Effector CD4-positive, alpha-beta T cell (primary cell): Measurements from ENCODE around the gene ACACB.

ENCODE experiments used
- DNase-seq: peaks from one replicate; pipeline ENCODE4 v3.0.0-alpha.2; 2020

ACACB gene

DNA sequence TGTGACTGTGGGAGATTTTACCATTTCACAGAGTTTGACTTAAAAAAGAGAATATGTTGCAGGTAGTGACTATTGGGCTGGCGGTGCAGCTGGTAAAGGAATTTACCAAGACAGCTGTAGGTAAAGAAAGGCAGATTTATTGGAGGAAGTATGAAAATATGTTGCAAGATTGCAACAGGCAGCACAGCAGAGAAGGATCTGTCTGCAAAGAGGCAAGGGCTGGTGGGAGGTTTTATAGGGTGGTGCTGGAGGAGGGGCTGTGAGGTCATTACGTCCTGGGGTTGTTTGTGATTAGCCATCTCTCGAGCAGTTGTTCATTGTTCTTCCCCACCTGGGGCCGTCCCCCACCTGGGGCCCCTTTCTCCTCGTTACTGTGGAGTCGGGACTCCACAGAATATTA, 62.1 kb downstream of the ACACB start:
- no peak for DNase-seq

DNA sequence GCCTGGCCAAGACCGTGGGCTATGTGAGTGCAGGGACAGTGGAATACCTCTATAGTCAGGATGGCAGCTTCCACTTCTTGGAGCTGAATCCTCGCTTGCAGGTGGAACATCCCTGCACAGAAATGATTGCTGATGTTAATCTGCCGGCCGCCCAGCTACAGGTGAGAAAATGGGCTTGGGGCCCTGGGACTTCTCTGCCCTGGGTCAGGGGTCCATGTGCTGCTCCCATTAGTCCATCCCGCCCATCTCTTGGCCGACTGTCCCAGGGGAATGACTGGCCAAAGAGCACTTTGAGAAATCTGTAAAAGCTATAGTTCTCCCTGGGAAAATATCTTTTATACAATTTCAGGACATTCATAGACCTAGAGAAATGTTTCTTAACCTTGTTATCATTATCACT, 63.5 kb downstream of the ACACB start:
- no peak for DNase-seq

DNA sequence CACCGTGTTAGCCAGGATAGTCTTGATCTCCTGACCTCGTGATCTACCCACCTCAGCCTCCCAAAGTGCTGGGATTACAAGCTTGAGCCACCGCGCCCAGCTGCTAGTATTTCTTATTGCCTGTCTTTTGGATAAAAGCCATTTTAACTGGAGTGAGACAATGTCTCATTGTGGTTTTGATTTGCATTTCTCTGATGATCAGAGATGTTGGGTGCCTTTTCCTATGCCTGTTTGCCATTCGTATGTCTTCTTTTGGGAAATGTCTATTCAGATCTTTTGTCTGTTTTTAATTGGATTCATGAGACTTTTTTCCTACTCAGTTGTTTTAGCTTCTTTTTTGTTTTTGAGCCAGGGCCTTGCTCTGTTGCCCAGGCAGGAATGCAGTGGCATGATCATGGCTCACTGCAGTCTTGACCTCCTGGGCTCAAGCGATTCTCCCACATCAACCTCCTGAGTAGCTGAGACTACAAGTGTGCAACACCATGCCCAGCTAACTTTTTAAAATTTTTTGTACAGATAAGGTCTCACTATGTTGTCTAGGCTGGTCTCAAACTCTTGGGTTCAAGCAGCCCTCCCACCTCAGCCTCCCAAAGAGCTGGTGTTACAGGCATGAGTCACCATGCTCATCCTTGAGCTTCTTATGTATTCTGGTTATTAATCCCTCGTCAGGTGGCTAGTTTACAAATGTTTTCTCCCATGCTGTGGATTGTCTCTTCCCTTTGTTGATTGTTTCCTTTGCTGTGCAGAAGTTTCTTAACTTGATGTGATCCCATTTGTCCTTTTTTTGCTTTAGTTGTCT, 65.9 kb downstream of the ACACB start:
- DNase-seq, result no peak

DNA sequence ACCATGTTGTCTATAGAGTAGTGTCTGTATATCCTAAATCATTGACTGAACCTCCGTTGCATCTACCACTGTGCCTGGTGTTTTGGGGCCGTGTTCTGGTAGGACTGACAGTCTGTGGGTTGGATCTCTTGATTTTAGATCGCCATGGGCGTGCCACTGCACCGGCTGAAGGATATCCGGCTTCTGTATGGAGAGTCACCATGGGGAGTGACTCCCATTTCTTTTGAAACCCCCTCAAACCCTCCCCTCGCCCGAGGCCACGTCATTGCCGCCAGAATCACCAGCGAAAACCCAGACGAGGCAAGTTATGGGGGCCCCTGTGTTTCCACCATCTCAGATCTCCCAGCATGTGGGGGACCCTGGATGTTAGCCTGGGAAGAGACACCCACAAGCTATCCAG, 69.1 kb downstream of the ACACB start:
- DNase-seq, result no peak

DNA sequence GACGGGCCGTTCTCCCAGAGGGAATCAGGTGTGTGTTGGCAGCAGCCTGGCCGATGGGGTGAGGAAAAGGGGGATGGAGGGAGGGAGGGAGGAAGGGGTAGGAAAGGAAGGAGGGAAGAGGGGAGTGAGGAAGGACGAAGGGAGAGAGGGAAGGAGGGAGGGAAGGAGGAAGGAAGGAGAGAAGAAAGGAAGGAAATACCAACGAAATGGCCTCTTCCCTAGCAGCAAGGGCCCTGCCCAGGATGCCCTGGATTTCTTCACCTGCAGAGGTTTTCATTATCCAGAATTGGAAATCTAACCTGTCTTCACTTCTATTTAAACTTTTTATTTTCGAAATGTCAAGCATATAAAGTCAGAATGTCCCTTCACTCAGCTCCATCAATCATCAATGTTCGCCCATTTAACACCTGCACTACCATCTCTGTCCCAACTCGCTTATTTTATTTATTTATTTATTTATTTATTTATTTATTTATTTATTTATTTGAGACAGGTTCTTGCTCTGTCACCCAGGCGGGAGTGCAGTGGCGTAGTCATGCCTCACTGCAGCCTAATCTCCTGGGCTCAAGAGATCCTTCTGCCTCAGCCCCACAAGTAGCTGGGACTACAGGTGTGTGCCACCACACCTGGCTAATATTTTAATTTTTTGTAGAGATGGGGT, 70.7 kb downstream of the ACACB start:
- no peak for DNase-seq

DNA sequence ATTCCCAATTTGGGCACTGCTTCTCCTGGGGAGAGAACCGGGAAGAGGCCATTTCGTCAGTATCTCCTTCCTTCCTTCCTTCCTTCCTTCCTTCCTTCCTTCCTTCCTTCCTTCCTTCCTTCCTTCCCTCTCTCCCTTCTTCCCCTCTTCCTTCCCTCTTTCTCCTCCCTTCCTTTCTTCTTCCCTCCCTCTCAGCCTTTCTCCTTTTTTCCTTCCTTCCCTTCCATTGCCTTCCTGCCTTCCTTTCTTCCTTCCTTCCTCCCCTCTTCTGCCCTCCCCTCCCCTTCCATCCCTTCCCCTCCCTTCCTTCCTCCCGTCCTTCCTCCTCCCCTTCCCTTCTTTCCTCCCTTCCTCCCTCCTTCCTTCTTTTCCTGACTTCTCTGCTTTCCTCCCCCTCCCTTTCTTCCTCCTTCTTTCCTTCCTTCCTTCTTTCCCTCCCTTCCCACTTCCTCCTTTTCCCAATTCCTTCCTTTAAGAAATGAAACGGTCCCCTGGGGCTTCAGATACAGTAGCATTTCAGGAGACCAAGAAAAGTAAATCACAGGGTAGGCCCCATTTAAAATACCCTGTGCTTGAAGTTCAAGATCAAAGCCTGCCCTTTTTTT, 71.8 kb downstream of the ACACB start:
- DNase-seq, result no peak

DNA sequence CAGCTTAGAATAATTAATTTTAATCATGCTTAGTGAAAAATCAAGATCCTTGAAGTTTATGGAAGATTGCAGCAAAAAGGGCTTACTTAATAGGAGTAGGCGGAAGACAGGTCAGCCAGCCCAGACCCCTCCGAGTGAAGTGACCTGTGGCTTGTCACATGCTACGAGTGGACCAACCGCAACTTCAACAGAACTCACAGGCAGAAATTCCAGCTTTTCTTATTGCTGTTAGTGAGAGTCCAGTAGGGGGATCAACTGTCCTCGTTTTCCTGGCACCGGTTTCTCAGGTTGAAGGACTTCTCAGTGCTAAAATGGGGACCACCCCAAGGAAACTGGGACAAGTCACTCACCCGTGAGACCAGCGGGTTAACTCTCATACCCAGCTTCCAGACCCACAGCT, 72.9 kb downstream of the ACACB start:
- no peak for DNase-seq

DNA sequence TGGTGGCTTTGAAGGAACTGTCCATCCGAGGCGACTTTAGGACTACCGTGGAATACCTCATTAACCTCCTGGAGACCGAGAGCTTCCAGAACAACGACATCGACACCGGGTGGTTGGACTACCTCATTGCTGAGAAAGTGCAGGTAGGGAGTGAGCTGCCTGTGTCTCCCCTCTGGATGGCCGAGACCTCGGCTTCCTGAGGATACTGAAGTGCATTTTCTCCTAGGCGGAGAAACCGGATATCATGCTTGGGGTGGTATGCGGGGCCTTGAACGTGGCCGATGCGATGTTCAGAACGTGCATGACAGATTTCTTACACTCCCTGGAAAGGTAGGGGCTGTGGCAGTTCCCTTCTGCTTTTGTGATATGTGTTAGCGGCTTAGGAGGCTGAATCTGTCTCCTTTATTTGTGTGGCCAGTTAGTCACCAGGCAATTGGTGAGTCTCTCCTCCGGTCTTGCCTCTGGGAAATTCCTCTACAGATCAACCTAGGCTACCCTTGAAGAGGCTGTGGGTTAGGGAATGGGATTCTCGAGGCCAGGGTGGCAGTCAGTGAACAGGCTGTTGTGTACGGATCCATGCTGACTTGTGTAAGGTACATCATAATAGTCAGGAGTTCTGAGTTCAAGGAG, 75.3 kb downstream of the ACACB start:
- DNase-seq, result no peak

DNA sequence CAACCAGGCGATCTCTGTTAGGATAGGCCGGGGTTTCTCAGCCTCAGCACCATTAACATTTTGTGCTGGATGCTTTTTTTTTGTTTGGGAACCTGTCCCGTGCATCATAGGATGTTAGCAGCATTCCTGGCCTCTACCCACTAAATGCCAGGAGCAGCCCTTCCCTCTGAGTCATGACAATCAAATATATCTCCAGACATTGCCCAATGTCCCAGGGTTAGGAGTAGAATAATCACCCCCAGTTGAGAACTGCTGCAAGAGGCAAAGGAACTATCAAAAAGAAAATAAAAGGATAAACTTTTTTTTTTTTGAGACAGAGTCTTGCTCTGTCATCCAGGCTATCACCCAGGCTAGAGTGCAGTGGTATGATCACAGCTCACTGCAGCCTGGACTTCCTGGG, 76.0 kb downstream of the ACACB start:
- DNase-seq, result no peak

DNA sequence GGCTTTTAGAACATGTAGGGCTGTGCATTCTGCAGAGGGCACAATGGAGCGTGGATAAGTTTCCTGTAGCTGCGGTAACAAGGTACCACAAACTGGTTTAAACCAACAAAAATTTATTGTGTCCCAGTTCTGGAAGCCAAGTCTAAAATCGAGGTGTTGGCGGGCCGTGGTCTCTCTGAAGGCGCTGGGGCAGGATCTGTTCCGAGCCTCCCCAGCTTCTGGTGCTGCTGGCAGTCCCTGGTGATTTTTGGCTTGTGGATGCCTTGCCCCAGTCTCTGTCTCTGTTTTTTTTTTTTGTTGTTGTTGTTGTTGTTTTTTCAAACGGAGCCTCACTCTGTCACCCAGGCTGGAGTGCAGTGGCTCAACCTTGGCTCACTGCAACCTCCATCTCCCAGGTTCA, 77.5 kb downstream of the ACACB start:
- DNase-seq, result no peak

DNA sequence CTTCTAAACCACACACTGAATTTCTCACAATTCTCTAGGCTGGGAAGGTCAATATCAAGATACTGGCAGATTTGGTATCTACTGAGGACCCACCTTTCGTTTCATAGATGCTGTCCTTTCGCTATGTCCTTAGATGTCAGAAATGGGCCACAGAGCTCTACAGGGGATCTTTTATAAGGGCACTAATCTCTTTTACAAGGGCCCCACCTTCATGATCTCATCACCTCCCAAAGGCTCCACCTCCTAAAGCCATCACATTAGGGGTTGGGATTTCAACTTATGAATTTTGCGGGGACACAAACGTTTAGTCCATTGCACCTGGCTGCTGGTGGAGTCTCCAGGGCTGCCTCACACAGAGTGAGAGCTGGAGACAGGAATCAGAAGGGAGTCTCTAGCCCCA, 79.9 kb downstream of the ACACB start:
- DNase-seq, result no peak

DNA sequence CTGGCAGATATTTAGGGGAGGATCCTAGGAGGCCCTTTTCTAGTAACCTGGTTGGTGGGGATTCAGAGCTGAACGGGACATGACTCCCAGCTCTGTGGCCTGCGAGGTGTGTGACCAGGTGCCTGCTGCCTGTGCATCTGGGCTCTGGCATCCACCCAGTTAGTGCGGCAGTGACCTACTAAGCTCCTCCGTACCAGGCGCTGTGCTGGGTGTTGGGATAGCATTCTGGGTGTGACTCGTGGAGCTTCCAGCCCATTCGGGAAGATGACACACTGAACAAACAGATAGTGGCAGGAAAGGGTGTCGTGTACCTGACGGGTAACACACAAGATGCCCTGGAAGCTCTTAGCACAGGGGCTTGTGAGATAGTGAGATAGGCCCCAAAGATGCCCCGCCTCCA, 80.9 kb downstream of the ACACB start:
- DNase-seq, result no peak

DNA sequence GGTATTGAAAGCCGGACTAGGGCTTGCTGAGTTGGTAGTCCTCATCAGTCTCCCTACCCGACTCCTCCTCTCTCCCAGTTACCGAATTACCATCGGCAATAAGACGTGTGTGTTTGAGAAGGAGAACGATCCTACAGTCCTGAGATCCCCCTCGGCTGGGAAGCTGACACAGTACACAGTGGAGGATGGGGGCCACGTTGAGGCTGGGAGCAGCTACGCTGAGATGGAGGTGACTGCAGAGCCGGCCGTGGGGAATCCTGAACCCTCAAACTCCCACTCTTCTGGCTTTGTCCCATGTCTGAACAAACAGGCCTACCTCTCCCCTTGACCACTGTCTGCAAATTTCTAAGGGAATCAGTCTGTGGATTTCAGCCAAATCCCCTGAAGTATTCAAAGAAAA, 82.9 kb downstream of the ACACB start:
- DNase-seq, result no peak

DNA sequence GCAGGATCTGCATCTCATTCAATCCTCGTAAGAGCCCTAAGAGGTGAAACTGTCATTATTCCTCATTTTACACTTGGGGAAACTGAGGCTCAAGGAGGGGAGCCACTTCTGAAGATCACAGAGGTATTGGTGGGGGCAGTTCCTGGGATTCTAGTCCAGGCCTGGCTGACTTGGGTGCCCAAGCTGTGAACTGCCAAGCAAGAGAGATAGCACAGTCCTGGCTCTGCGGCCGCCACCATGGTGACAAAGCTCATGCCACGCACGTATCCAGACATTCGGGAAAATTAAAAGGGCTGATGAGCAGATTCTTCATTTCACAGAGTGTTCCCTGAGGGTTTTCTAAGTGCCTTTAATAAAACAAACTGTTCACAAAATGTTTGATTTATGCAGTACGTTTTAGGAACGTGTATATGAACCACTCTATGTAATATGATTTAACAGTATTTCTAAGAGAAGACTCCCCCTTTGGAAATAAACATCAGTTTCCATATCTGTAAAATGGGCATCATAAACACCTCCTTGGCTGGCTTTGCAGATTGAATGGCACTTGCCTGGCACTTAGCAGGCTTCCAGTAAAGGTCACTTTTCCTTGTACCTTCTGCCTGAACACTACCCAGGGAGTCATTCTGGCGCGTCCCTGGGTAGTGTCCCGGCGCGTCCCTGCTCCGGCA, 84.6 kb downstream of the ACACB start:
- no peak for DNase-seq

DNA sequence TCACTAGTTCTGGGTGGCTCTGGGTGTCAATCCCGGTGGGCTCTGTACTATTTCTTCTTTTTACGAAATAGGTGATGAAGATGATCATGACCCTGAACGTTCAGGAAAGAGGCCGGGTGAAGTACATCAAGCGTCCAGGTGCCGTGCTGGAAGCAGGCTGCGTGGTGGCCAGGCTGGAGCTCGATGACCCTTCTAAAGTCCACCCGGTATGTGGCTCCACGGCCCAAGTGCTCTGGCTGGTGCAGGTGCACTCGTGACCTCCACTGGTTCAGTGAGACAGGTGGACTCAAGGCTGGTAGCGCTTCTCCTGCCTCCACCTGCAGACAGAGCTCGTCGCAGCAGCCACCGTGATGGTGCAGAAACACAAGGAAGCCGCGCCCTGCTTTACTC, 85.1 kb downstream of the ACACB start:
- DNase-seq, result no peak

DNA sequence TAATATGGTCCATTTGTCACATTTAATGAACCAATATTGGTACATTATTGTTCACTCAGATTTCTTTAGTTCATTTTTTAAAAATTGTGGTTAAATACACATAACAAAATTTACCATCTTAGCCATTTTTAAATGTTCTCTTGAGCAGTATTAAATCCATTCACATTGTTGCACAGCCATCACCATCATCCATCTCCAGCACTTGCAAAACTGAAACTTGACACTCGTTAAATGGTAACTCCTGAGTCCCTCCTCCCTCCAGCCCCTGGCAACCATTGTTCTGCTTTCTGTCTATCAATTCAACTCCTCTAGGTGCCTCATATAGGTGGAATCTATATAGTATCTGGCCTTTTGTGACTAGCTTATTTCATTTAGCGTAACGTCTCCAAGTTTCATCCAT, 86.4 kb downstream of the ACACB start:
- DNase-seq, result no peak

DNA sequence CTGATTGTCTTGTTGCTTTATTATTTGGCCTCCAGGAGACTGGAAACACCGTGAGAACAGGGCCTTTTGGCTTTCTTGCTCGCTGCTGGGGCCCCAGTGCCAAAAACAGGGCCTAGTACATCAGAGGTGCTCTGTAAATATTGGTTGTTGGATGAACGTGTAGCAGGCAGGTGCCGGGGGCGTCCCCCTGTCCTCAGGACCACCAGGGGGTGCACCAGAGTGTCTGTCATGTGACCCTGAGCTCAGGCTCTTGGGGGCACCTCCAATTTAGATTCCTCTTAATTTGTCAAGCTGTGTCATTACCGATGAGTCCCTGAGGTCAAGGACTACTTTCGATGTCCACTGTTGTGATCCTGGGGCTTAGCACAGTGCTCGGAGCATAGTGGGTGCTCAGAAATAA, 87.1 kb downstream of the ACACB start:
- DNase-seq, result no peak

DNA sequence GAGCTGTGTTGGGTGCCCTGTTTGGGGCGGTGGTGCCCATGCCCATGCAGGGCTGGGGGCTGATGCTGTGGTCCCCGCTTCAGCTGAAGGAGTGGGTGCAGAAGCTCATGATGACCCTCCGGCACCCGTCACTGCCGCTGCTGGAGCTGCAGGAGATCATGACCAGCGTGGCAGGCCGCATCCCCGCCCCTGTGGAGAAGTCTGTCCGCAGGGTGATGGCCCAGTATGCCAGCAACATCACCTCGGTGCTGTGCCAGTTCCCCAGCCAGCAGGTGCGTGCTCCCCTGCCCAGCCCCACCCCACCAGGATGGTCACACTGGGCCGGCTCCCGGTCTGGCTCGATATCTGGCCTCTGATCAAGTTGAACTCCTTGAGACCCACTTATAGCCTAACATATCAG, 92.7 kb downstream of the ACACB start:
- no peak for DNase-seq

DNA sequence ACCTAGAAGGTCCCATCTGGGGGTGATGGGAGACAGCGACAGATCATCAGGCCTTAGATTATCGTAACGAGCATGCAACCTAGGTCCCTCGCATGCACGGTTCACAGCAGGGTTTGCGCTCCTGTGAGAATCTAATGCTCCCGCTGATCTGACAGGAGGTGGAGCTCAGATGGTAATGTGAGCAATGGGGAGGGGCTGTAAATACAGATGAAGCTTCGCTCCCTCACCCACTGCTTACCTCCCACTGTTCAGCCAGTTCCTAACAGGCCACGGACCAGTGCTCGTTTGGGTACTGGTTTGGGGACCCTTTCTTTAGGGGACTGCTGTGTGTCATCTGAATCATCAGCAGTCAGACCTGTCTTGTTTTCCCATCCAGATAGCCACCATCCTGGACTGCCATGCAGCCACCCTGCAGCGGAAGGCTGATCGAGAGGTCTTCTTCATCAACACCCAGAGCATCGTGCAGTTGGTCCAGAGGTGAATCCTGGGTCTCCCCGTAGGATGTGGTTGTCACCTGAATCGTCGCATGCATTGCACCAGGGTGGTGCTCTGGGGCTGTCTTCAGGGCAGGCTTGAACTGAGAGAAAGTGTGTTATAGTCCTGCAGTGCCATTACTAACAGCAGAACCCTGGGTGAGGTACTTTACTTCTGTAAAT, 96.2 kb downstream of the ACACB start:
- no peak for DNase-seq

DNA sequence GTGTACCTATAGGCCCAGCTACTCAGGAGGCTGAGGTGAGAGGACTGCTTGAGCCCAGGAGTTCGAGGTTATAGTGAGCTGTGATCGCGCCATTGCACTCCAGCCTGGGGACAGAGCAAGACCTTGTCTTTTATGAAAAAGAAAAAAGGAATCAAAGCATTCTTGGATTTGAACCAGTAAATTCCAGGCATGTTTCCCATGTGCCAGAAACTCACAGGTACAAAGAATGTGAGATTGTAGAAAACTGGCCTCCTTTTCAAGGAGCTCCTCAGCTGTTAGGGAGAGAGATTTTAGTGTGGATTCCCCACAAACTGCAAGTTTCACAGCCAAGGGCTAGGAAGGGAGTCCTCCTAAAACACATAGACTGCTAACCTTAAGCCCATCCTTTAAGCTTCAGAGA, 97.7 kb downstream of the ACACB start:
- no peak for DNase-seq

DNA sequence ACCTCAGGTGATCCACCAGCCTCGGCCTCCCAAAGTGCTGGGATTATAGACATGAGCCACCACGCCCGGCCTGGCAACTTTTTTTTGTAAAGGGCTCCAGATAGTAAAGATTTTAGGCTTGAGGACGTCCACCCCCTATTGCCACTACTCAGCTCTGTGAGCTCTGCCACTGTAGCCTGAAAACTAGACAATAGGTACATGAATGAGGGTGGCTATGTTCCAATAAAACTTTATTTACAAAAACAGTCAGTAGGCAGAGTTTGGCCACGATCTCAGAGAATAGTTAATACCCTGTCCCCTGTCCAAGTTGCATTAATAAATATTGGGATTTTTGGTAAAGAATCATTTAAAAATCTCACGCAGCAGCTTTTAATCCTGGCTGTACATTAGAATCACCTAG, 102.6 kb downstream of the ACACB start:
- DNase-seq, result no peak

DNA sequence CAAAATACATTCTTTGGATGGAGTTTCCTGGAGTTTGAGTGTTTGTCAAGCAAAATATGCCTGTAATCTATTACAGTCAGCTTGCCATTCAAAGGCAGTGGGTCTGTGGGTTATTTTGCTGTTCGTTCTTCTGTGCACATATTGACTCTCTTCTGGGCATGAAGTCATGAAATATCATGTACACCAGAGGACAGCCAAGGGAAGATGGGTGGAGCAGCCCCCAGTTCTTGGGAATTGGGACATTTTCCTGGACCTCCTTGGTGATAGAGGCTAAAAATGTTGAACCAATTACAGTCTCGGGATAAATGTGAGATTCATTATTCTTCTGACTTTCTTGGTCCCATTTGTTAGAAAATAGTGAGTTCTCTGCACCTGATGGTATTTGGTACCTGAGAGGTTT, 103.6 kb downstream of the ACACB start:
- no peak for DNase-seq
